ENCODE results near the gene KCNT1. TPM values are rescaled to one million over a fixed set of nuclear protein-coding genes. Genes with fewer than 3 reads are reported as not detected.
"Not testable (repeated sequence)": the region's sequence is repeated elsewhere in the genome, so short reads cannot be mapped to it uniquely, and the experiment has no call there.

The KCNT1 gene
- polyA plus RNA-seq, 1 experiment = not detected

- TF ChIP-seq, protein P1, sequence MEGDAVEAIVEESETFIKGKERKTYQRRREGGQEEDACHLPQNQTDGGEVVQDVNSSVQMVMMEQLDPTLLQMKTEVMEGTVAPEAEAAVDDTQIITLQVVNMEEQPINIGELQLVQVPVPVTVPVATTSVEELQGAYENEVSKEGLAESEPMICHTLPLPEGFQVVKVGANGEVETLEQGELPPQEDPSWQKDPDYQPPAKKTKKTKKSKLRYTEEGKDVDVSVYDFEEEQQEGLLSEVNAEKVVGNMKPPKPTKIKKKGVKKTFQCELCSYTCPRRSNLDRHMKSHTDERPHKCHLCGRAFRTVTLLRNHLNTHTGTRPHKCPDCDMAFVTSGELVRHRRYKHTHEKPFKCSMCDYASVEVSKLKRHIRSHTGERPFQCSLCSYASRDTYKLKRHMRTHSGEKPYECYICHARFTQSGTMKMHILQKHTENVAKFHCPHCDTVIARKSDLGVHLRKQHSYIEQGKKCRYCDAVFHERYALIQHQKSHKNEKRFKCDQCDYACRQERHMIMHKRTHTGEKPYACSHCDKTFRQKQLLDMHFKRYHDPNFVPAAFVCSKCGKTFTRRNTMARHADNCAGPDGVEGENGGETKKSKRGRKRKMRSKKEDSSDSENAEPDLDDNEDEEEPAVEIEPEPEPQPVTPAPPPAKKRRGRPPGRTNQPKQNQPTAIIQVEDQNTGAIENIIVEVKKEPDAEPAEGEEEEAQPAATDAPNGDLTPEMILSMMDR (IDR thresholded peaks at IDR 0.05; ENCODE audit: low read depth, low read length) = no peak
- Histone ChIP-seq H3K4me3 (ENCODE audit: low read depth, low read length) (no peak overlapping the region), H3K27ac (ENCODE audit: low read depth, low read length) (no peak overlapping the region), H3K9me3 (ENCODE audit: control insufficient read depth, insufficient read depth, low read length) (peaks cover 27% of the 10 kb centered on the region), H3K27me3 (ENCODE audit: control insufficient read depth, insufficient read depth, low read length) (peaks cover 2% of the 10 kb centered on the region)
- ChIA-PET POLR2A (no interaction called here), CTCF (no interaction called here)
- no peak for DNase-seq (ENCODE audit: low read depth, low spot score)
Observed at GRCh38 chr9:135664801-135665794, 36.9 kb upstream of the KCNT1 start.

GRCh38 chr9:135665795-135666189 is 36.2 kb upstream of the KCNT1 start:
- Histone ChIP-seq H3K27me3 (ENCODE audit: control insufficient read depth, insufficient read depth, low read length) (peaks cover 2% of the 10 kb centered on the region), H3K4me3 (ENCODE audit: low read depth, low read length) (no peak overlapping the region), H3K27ac (ENCODE audit: low read depth, low read length) (no peak overlapping the region), H3K9me3 (ENCODE audit: control insufficient read depth, insufficient read depth, low read length) (peaks cover 29% of the 10 kb centered on the region)
- POLR2A ChIA-PET = no interaction called here
- DNase-seq (ENCODE audit: low read depth, low spot score) = no peak
- TF ChIP-seq, protein P1 (IDR thresholded peaks at IDR 0.05; ENCODE audit: low read depth, low read length) = no peak
- CTCF ChIA-PET = no interaction called here

DNA sequence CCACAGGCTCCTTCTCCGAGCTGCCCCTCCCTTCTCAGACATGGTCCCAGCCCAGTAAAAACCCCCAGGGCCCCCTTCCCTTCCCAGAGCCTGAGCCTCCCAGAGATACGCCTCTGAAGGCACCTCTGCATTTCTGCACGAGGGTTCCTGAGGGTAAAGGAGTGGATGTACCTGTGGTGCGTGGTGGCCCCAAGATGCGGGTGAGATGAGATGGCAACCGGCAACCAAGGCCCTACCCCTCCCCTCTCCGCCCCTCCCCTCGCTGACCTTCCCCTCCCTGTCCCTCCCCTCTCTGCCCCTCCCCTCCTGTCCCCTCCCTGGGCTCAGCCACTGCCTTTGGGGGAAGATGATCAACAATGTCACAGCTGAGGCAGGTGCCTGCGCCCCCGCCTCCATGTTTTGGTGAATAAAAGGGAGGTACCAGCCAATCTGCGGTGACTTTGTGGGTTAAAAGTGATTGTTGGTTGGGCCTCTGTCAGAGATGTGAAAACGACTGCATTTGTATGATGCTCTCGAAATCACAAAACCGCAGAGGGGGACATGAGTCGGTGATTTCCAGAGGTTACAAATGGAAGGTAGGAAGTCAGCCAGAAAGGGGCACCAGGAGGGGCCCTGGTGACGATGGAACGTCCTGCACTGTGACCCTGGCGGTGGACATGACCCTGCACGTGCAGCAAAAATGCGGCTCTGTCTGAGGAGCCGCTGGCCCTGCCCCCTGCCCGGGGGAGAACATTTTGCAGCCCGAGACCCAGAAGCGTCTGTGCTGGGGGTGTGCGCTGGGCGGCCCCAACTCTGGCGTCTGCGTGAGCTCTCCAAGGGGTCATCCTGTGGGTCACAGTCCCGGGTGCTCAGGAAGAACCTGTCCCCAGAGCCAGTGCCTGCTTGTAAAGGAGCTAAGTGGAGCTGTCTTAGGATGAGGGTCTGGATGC is 35.2 kb upstream of the KCNT1 start:
- TF ChIP-seq, protein P1 (IDR thresholded peaks at IDR 0.05; ENCODE audit: low read depth, low read length) = no peak
- ChIA-PET POLR2A (no interaction called here), CTCF (no interaction called here)
- H3K27me3 ChIP-seq (ENCODE audit: control insufficient read depth, insufficient read depth, low read length) = peaks cover 2% of the 10 kb centered on the region
- no peak for DNase-seq (ENCODE audit: low read depth, low spot score)
- peaks cover 24% of the 10 kb centered on the region; the same call in 1 of the 2 replicates for H3K9me3 ChIP-seq (ENCODE audit: control insufficient read depth, insufficient read depth, low read length)
- no peak overlapping the region for H3K27ac ChIP-seq (ENCODE audit: low read depth, low read length)
- H3K4me3 ChIP-seq (ENCODE audit: low read depth, low read length) = no peak overlapping the region

DNA sequence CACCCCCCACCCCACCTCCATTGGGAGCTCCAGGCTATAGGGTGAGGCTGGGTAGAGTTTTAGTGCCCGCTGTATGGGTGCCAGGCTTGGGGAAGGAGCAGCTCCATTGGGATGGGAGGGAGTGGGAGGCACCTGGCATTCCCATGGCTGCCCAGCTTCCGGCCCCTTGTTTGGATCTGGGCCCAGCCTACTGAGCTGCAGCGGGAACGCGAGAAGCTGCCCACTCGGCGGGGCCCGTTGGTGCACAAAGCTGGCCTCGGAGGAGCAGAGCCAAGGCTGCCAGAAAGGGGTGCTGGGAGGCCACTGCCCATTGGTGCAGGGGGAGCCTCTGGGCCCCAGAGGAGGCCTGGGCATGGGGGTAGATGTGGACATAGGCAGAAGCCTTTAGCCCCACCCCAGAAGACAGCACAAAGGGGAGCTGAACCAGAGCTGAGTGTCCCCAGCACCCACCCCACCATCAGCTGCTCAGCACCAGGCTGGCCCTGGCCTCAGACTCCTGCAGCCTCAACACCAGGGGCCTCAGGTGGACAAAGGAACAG is 34.5 kb upstream of the KCNT1 start:
- ChIA-PET CTCF (no interaction called here), POLR2A (no interaction called here)
- H3K4me3 ChIP-seq (ENCODE audit: low read depth, low read length) = no peak overlapping the region
- H3K27ac ChIP-seq (ENCODE audit: low read depth, low read length) = no peak overlapping the region
- peaks cover 2% of the 10 kb centered on the region for H3K27me3 ChIP-seq (ENCODE audit: control insufficient read depth, insufficient read depth, low read length)
- DNase-seq (ENCODE audit: low read depth, low spot score) = no peak
- H3K9me3 ChIP-seq (ENCODE audit: control insufficient read depth, insufficient read depth, low read length) = peaks cover 24% of the 10 kb centered on the region; the same call in 1 of the 2 replicates
- TF ChIP-seq, protein P1 (IDR thresholded peaks at IDR 0.05; ENCODE audit: low read depth, low read length) = no peak

DNA sequence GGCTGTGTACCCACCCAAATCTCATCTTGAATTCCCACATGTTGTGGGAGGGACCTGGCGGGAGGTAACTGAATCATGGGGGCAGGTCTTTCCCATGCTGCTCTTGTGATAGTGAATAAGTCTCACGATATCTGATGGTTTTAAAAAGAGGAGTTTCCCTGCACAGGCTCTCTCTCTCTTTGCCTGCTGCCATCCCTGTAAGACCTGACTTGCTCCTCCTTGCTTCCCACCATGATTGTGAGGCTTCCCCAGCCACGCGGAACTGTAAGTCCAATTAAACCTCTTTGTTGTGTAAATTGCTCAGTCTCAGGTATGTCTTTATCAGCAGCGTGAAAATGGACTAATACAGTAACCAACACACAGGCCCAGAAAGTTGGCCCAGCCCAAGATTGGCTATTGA is 33.0 kb upstream of the KCNT1 start:
- DNase-seq (ENCODE audit: low read depth, low spot score); CTCF ChIA-PET; H3K4me3 ChIP-seq (ENCODE audit: low read depth, low read length); POLR2A ChIA-PET; H3K27me3 ChIP-seq (ENCODE audit: control insufficient read depth, insufficient read depth, low read length); H3K27ac ChIP-seq (ENCODE audit: low read depth, low read length): not testable (repeated sequence)
- H3K9me3 ChIP-seq (ENCODE audit: control insufficient read depth, insufficient read depth, low read length) = peaks cover 24% of the 10 kb centered on the region; the same call in 1 of the 2 replicates

Measured in AG04450 (cell line).